Fibroblast of the aortic adventitia (primary cell): ENCODE results near the gene CKMT2. TPM values are rescaled to one million over a fixed set of nuclear protein-coding genes. Genes with fewer than 3 reads are reported as not detected.
A peak's percentile ranks its signal among the peaks of the same experiment; 100 is the strongest.

Source experiments
- DNase-seq: peaks from one replicate; pipeline ENCODE4 v3.0.0-alpha.2; 2010; ENCODE audit warnings: low read depth
- H3K4me3 ChIP-seq: 2 replicates; pipeline ENCODE4 v1.5.1; 2011; ENCODE audit warnings: low read depth, mild to moderate bottlenecking, control low read depth, low read length, moderate library complexity
- CTCF ChIP-seq: IDR thresholded peaks from 2 replicates; pipeline ENCODE4 v1.5.1; 2011; ENCODE audit warnings: mild to moderate bottlenecking, low read length, control low read depth, inconsistent platforms; ENCODE audit not compliant: insufficient read depth
- total RNA-seq: library from RNA; depleted of rRNA; stranded (reverse); fragments of >200 nt; gene quantifications from 2 replicates; pipeline ENCODE4 v1.2.3, GENCODE V29; 2012; ENCODE audit warnings: low replicate concordance

Gene CKMT2
- total RNA-seq, 1 donor: 1.4 TPM

GRCh38 chr5:81204205-81204604, 28.9 kb upstream of the CKMT2 start:
- TF ChIP-seq CTCF: no peak
- H3K4me3 ChIP-seq: no peak overlapping the region
- no peak for DNase-seq

GRCh38 chr5:81205058-81205457, 28.1 kb upstream of the CKMT2 start:
- no peak for DNase-seq
- TF ChIP-seq CTCF: no peak
- H3K4me3 ChIP-seq: no peak overlapping the region

GRCh38 chr5:81207009-81207408, 26.1 kb upstream of the CKMT2 start:
- peak; percentile 10 for DNase-seq
- H3K4me3 ChIP-seq: no peak overlapping the region
- TF ChIP-seq CTCF: peak; percentile 33

- no peak for DNase-seq
- no peak for TF ChIP-seq CTCF
- H3K4me3 ChIP-seq: no peak overlapping the region
Observed at GRCh38 chr5:81208904-81209303, 24.2 kb upstream of the CKMT2 start.

GRCh38 chr5:81209386-81209785, 23.7 kb upstream of the CKMT2 start:
- DNase-seq: no peak
- no peak overlapping the region for H3K4me3 ChIP-seq
- TF ChIP-seq CTCF: no peak

GRCh38 chr5:81209869-81210493, 23.1 kb upstream of the CKMT2 start:
- no peak for TF ChIP-seq CTCF
- no peak for DNase-seq
- no peak overlapping the region for H3K4me3 ChIP-seq

- no peak for TF ChIP-seq CTCF
- H3K4me3 ChIP-seq: no peak overlapping the region
- DNase-seq: no peak
Observed at GRCh38 chr5:81212211-81212751, 20.8 kb upstream of the CKMT2 start.
